ENCODE results near the gene NEIL1. TPM values are rescaled to one million over a fixed set of nuclear protein-coding genes. Genes with fewer than 3 reads are reported as not detected.
"Not testable (repeated sequence)": the region's sequence is repeated elsewhere in the genome, so short reads cannot be mapped to it uniquely, and the experiment has no call there.

NEIL1 gene
- total RNA-seq, 1 experiment from 2014 or later = 0.29 TPM

- H3K4me1 ChIP-seq (replicated peaks) = peaks cover 18% of the 10 kb centered on the region
- no peak for DNase-seq (ENCODE audit: low read depth in 1 of 2, low spot score in 2 of 2)
- H3K36me3 ChIP-seq = peaks cover 83% of the 10 kb centered on the region
- no peak overlapping the region for H3K27ac ChIP-seq
- H3K4me3 ChIP-seq = no peak overlapping the region
- H3K27me3 ChIP-seq (replicated peaks) = no peaks in the 10 kb centered on the region
- H3K9me3 ChIP-seq (replicated peaks) = no peaks in the 10 kb centered on the region
These were observed 20.2 kb downstream of the NEIL1 start for GRCh38 chr15:75367006-75367405.

GRCh38 chr15:75367406-75367912 lies 20.6 kb downstream of the NEIL1 start:
- no peak for DNase-seq (ENCODE audit: low read depth in 1 of 2, low spot score in 2 of 2)
- Histone ChIP-seq H3K27ac (no peak overlapping the region), H3K27me3 (replicated peaks) (no peaks in the 10 kb centered on the region), H3K36me3 (peaks cover 81% of the 10 kb centered on the region), H3K4me1 (replicated peaks) (peaks cover 18% of the 10 kb centered on the region), H3K9me3 (replicated peaks) (no peaks in the 10 kb centered on the region), H3K4me3 (peak overlapping the region; percentile 78)

GRCh38 chr15:75367913-75368688 lies 21.3 kb downstream of the NEIL1 start, which contains the start of gene MAN2C1:
TSS of gene MAN2C1 (minus strand) at chr15:75368607. CDS start at chr15:75368583, 24 bp downstream.
- Histone ChIP-seq H3K4me1 (replicated peaks) (peaks cover 18% of the 10 kb centered on the region), H3K4me3 (peak within 1 kb of the TSS; percentile 78), H3K27me3 (replicated peaks) (no peaks in the 10 kb centered on the region), H3K27ac (peak within 1 kb of the TSS; percentile 80), H3K9me3 (replicated peaks) (no peaks in the 10 kb centered on the region), H3K36me3 (peaks cover 76% of the 10 kb centered on the region)
- DNase-seq (ENCODE audit: low read depth in 1 of 2, low spot score in 2 of 2) = peak; percentile 96 to 99

- Histone ChIP-seq H3K9me3 (replicated peaks) (no peaks in the 10 kb centered on the region), H3K27ac (peak overlapping the region; percentile 80; the same call in 1 of the 2 replicates), H3K4me1 (replicated peaks) (peaks cover 18% of the 10 kb centered on the region), H3K4me3 (peak overlapping the region; percentile 78), H3K27me3 (replicated peaks) (no peaks in the 10 kb centered on the region), H3K36me3 (peaks cover 78% of the 10 kb centered on the region)
- DNase-seq (ENCODE audit: low read depth in 1 of 2, low spot score in 2 of 2) = no peak
These were observed 21.9 kb downstream of the NEIL1 start for GRCh38 chr15:75368689-75369239.

GRCh38 chr15:75369897-75370581 lies 23.2 kb downstream of the NEIL1 start:
- peaks cover 18% of the 10 kb centered on the region for H3K4me1 ChIP-seq (replicated peaks)
- DNase-seq (ENCODE audit: low read depth in 1 of 2, low spot score in 2 of 2) = no peak
- no peaks in the 10 kb centered on the region for H3K9me3 ChIP-seq (replicated peaks)
- H3K36me3 ChIP-seq = peaks cover 78% of the 10 kb centered on the region
- no peak overlapping the region for H3K4me3 ChIP-seq
- no peaks in the 10 kb centered on the region for H3K27me3 ChIP-seq (replicated peaks)
- H3K27ac ChIP-seq = no peak overlapping the region

- H3K27me3 ChIP-seq (replicated peaks) = no peaks in the 10 kb centered on the region
- no peaks in the 10 kb centered on the region for H3K9me3 ChIP-seq (replicated peaks)
- H3K27ac ChIP-seq = no peak overlapping the region
- peaks cover 74% of the 10 kb centered on the region for H3K36me3 ChIP-seq
- peaks cover 18% of the 10 kb centered on the region for H3K4me1 ChIP-seq (replicated peaks)
- DNase-seq (ENCODE audit: low read depth in 1 of 2, low spot score in 2 of 2) = no peak
- no peak overlapping the region for H3K4me3 ChIP-seq
These were observed 24.6 kb downstream of the NEIL1 start for GRCh38 chr15:75371486-75371885.

- H3K36me3 ChIP-seq = peaks cover 71% of the 10 kb centered on the region
- no peak overlapping the region for H3K27ac ChIP-seq
- H3K27me3 ChIP-seq (replicated peaks) = no peaks in the 10 kb centered on the region
- no peaks in the 10 kb centered on the region for H3K9me3 ChIP-seq (replicated peaks)
- H3K4me1 ChIP-seq (replicated peaks) = peaks cover 17% of the 10 kb centered on the region
- DNase-seq (ENCODE audit: low read depth in 1 of 2, low spot score in 2 of 2) = no peak
- H3K4me3 ChIP-seq = no peak overlapping the region
These were observed 25.3 kb downstream of the NEIL1 start for GRCh38 chr15:75371901-75372688.

GRCh38 chr15:75380773-75381172 lies 33.9 kb downstream of the NEIL1 start:
- Histone ChIP-seq H3K4me1 (replicated peaks) (no peaks in the 10 kb centered on the region), H3K36me3 (peaks cover 73% of the 10 kb centered on the region)
- DNase-seq (ENCODE audit: low read depth in 1 of 2, low spot score in 2 of 2) = no peak

GRCh38 chr15:75383986-75384385 lies 37.1 kb downstream of the NEIL1 start:
- H3K4me1 ChIP-seq (replicated peaks); H3K4me3 ChIP-seq; H3K9me3 ChIP-seq (replicated peaks); H3K27ac ChIP-seq; H3K27me3 ChIP-seq (replicated peaks); DNase-seq (ENCODE audit: low read depth in 1 of 2, low spot score in 2 of 2): not testable (repeated sequence)
- peaks cover 80% of the 10 kb centered on the region for H3K36me3 ChIP-seq

More at GRCh38 chr15:75380773-75381172, 33.9 kb downstream of the NEIL1 start:
- no peaks in the 10 kb centered on the region for H3K9me3 ChIP-seq (replicated peaks)
- H3K27me3 ChIP-seq (replicated peaks) = no peaks in the 10 kb centered on the region
- no peak overlapping the region for H3K27ac ChIP-seq
- no peak overlapping the region for H3K4me3 ChIP-seq

GRCh38 chr15:75389791-75390382 lies 43.0 kb downstream of the NEIL1 start:
- H3K9me3 ChIP-seq (replicated peaks) = no peaks in the 10 kb centered on the region
- no peak for DNase-seq (ENCODE audit: low read depth in 1 of 2, low spot score in 2 of 2)
- H3K27ac ChIP-seq = no peak overlapping the region
- H3K27me3 ChIP-seq (replicated peaks) = no peaks in the 10 kb centered on the region
- H3K4me1 ChIP-seq (replicated peaks) = no peaks in the 10 kb centered on the region
- no peak overlapping the region for H3K4me3 ChIP-seq
- H3K36me3 ChIP-seq = peaks cover 95% of the 10 kb centered on the region

- Histone ChIP-seq H3K4me3 (no peak overlapping the region), H3K9me3 (replicated peaks) (no peaks in the 10 kb centered on the region), H3K27me3 (replicated peaks) (no peaks in the 10 kb centered on the region), H3K4me1 (replicated peaks) (no peaks in the 10 kb centered on the region), H3K36me3 (peaks cover 93% of the 10 kb centered on the region), H3K27ac (no peak overlapping the region)
- no peak for DNase-seq (ENCODE audit: low read depth in 1 of 2, low spot score in 2 of 2)
These were observed 50.7 kb downstream of the NEIL1 start for GRCh38 chr15:75397494-75397893.

GRCh38 chr15:75403892-75404291 lies 57.1 kb downstream of the NEIL1 start:
- no peaks in the 10 kb centered on the region for H3K4me1 ChIP-seq (replicated peaks)
- H3K36me3 ChIP-seq = peaks cover 91% of the 10 kb centered on the region

More at GRCh38 chr15:75403892-75404291, 57.1 kb downstream of the NEIL1 start:
- Histone ChIP-seq H3K4me3 (no peak overlapping the region), H3K9me3 (replicated peaks) (no peaks in the 10 kb centered on the region), H3K27ac (no peak overlapping the region), H3K27me3 (replicated peaks) (no peaks in the 10 kb centered on the region)
- no peak for DNase-seq (ENCODE audit: low read depth in 1 of 2, low spot score in 2 of 2)
